K562 (cell line): Measurements from ENCODE around the gene BCAS4. TPM values are rescaled to one million over a fixed set of nuclear protein-coding genes. Genes with fewer than 3 reads are reported as not detected.

Source experiments
- ATAC-seq: fragments of 200-7000 bp; cut with Tn5 transposase; 3 replicates; pipeline ENCODE4 v1.9.1; 2020; ENCODE audit warnings: moderate library complexity
- BruUV-seq: library from RNA; stranded (reverse); fragments of 400-500 nt; replicated peaks from 2 replicates; lab custom pipeline; 2021; lab: Mats Ljungman, UMichigan
- CTCF ChIA-PET: fragments of 300-600 bp; formaldehyde crosslinking; extraction: SDS; loops from one replicate; lab custom pipeline; 2021; ENCODE audit warnings: low intra/inter-chr PET ratio; lab: Yijun Ruan, JAX
- POLR2A ChIA-PET: fragments of 300-600, 350-650 bp; sonication (Branson Sonifier 250); formaldehyde crosslinking; extraction: SDS; loops from one replicate; lab custom pipeline; 2021; ENCODE audit warnings: antibody characterized with exemption, inconsistent platforms; lab: Yijun Ruan, JAX
- DNase-seq, 4 experiments: peaks; one replicate each; pipeline versions ENCODE4 v3.0.0 to v3.0.0-alpha.2; 2011 to 2018; ENCODE audit warnings: low spot score in 3 of 4, mixed read lengths in 3 of 4; ENCODE audit errors: extremely low read depth in 1 of 4
- FAIRE-seq: peaks from 2 replicates; lab custom pipeline; 2011; peaks lifted over from hg19 to GRCh38; lab: Jason Lieb, UNC
- H2AFZ ChIP-seq: 2 replicates; pipeline ENCODE4 v1.6.0; 2011; ENCODE audit warnings: low read depth, low read length, control low read depth, inconsistent platforms
- H3K27ac ChIP-seq: fragments of 200-600 bp; 3 replicates; pipeline ENCODE4 v1.8.0; 2011; ENCODE audit warnings: low read depth, mild to moderate bottlenecking, control low read depth, inconsistent platforms, low read length, moderate library complexity, mixed read lengths; ENCODE audit errors: extremely low read depth
- H3K27me3 ChIP-seq, 2 experiments: fragments of 300-600 bp in 1 of 2; 2 replicates in 1 of 2; 3 replicates in 1 of 2; pipeline versions ENCODE4 v1.6.0 to v1.8.0; 2011; ENCODE audit warnings: inconsistent platforms in 2 of 2, low read length in 2 of 2, mild to moderate bottlenecking in 1 of 2, mixed read lengths in 1 of 2, moderate library complexity in 1 of 2; ENCODE audit not compliant: control insufficient read depth in 2 of 2, insufficient read depth in 2 of 2
- H3K36me3 ChIP-seq: fragments of 300-600 bp; 3 replicates; pipeline ENCODE4 v1.8.0; 2011; ENCODE audit warnings: mild to moderate bottlenecking, low read length, inconsistent platforms; ENCODE audit not compliant: control insufficient read depth, insufficient read depth
- H3K4me1 ChIP-seq, 2 experiments: fragments of 200-600 bp in 1 of 2; replicated peaks in 1 of 2; 2 replicates in 1 of 2; 3 replicates in 1 of 2; pipeline versions ENCODE4 v1.5.1 to v1.8.0; 2011; ENCODE audit warnings: inconsistent platforms in 2 of 2, low read length in 2 of 2, mild to moderate bottlenecking in 1 of 2, mixed read lengths in 1 of 2, moderate library complexity in 1 of 2; ENCODE audit not compliant: control insufficient read depth in 2 of 2, insufficient read depth in 2 of 2
- H3K4me2 ChIP-seq: 2 replicates; pipeline ENCODE4 v1.6.1; 2011; ENCODE audit warnings: low read length, control low read depth, inconsistent platforms, mixed read lengths; ENCODE audit not compliant: insufficient read depth
- H3K4me3 ChIP-seq: fragments of 200-600 bp; sonication (generic), shearing (Covaris generic); 2 replicates; pipeline ENCODE4 v1.5.1; 2016; ENCODE audit warnings: control low read depth, inconsistent platforms
- H3K79me2 ChIP-seq: fragments of 200-600 bp; 3 replicates; pipeline ENCODE4 v1.8.0; 2011; ENCODE audit warnings: low read length, inconsistent platforms; ENCODE audit not compliant: control insufficient read depth, insufficient read depth
- H3K9ac ChIP-seq, 2 experiments: 2 replicates each; pipeline versions ENCODE4 v1.6.0 to v1.6.1; 2011; ENCODE audit warnings: low read depth in 2 of 2, low read length in 2 of 2, control low read depth in 1 of 2, inconsistent platforms in 1 of 2, mild to moderate bottlenecking in 1 of 2, mixed read lengths in 1 of 2; ENCODE audit not compliant: insufficient read depth in 1 of 2
- H3K9me1 ChIP-seq: one replicate; pipeline ENCODE4 v1.6.0; 2011; ENCODE audit warnings: inconsistent platforms, mild to moderate bottlenecking, low read length, moderate library complexity; ENCODE audit not compliant: control insufficient read depth, insufficient read depth
- H3K9me3 ChIP-seq: replicated peaks from 2 replicates; pipeline ENCODE4 v1.5.1; 2011; ENCODE audit warnings: low read depth, low read length, inconsistent platforms; ENCODE audit not compliant: control insufficient read depth, insufficient read depth
- H4K20me1 ChIP-seq: replicated peaks from 2 replicates; pipeline ENCODE4 v1.6.1; 2011; ENCODE audit warnings: low read length, inconsistent platforms, mixed read lengths; ENCODE audit not compliant: control insufficient read depth, insufficient read depth
- ATF3 ChIP-seq, 2 experiments: fragments of 450-650 bp in 1 of 2; sonication (generic) in 1 of 2; formaldehyde crosslinking in 1 of 2; IDR thresholded peaks in 1 of 2; conservative IDR thresholded peaks in 1 of 2; 2 replicates each; pipeline versions ENCODE4 v1.6.1 to v1.8.1; 2016 to 2023; ENCODE audit warnings: mild to moderate bottlenecking in 2 of 2, moderate library complexity in 2 of 2, inconsistent platforms in 1 of 2, missing genetic modification reagents in 1 of 2
- ATF4 ChIP-seq: fragments of 450-650 bp; formaldehyde crosslinking; IDR thresholded peaks from 2 replicates; pipeline ENCODE4 v1.4.0; 2022; ENCODE audit warnings: mild to moderate bottlenecking, moderate library complexity
- BCOR ChIP-seq: fragments of 450-650 bp; IDR thresholded peaks from 2 replicates; pipeline ENCODE4 v1.6.1; 2016
- ELK3 ChIP-seq: fragments of 450-650 bp; formaldehyde crosslinking; IDR thresholded peaks from 2 replicates; pipeline ENCODE4 v1.4.0; 2020; ENCODE audit warnings: mild to moderate bottlenecking
- FIP1L1 ChIP-seq: fragments of 200-400 bp; formaldehyde crosslinking; IDR thresholded peaks from 2 replicates; pipeline ENCODE4 v1.6.1; 2018; ENCODE audit warnings: mild to moderate bottlenecking, low read depth, low read length; ENCODE audit not compliant: poor library complexity, severe bottlenecking
- RAD21 ChIP-seq, 2 experiments: fragments of 250-450 bp in 1 of 2; fragments of 450-650 bp in 1 of 2; sonication (Bioruptor Pico) in 1 of 2; formaldehyde crosslinking in 1 of 2; IDR thresholded peaks in 1 of 2; conservative IDR thresholded peaks in 1 of 2; 2 replicates each; pipeline versions ENCODE4 v1.4.0 to v1.8.0; 2020 to 2022; ENCODE audit warnings: mild to moderate bottlenecking in 2 of 2, moderate library complexity in 1 of 2
- RBM15 ChIP-seq: fragments of 200-400 bp; formaldehyde crosslinking; IDR thresholded peaks from 2 replicates; pipeline ENCODE4 v1.6.1; 2018; ENCODE audit warnings: mild to moderate bottlenecking, low read length, moderate library complexity; ENCODE audit not compliant: insufficient read depth
- RBM25 ChIP-seq: fragments of 200-400 bp; formaldehyde crosslinking; IDR thresholded peaks from 2 replicates; pipeline ENCODE4 v1.6.1; 2018; ENCODE audit warnings: low read length, low read depth, moderate library complexity; ENCODE audit not compliant: severe bottlenecking
- SAFB ChIP-seq: fragments of 200-400 bp; formaldehyde crosslinking; IDR thresholded peaks from 2 replicates; pipeline ENCODE4 v1.6.1; 2017; ENCODE audit warnings: low read depth, low read length, borderline replicate concordance
- SUPT5H ChIP-seq: fragments of 450-650 bp; IDR thresholded peaks from 2 replicates; pipeline ENCODE4 v1.6.1; 2016
- TEAD2 ChIP-seq: fragments of 450-650 bp; IDR thresholded peaks from 2 replicates; pipeline ENCODE4 v1.6.1; 2016; ENCODE audit warnings: missing genetic modification characterization, control low read depth, missing compliant biosample characterization
- ZBTB49 ChIP-seq: sonication (generic); formaldehyde crosslinking; IDR thresholded peaks from 2 replicates; pipeline ENCODE4 v1.8.0; 2022; ENCODE audit warnings: missing genetic modification reagents, mild to moderate bottlenecking, borderline replicate concordance
- ZNF277 ChIP-seq: fragments of 250-450 bp; sonication (Bioruptor Pico); IDR thresholded peaks from 2 replicates; pipeline ENCODE4 v1.8.0; 2022; ENCODE audit warnings: inconsistent platforms, mild to moderate bottlenecking, moderate library complexity, borderline replicate concordance
- WGBS: fragments of 100-300 bp; shearing (Covaris generic); methylation state at CpG from one replicate; pipeline ENCODE4 v1.1.6; 2016; ENCODE audit warnings: low coverage, mixed read lengths; ENCODE audit not compliant: insufficient coverage; ENCODE audit errors: missing lambda C conversion rate; 5-methylcytosine and 5-hydroxymethylcytosine counted together
- in situ Hi-C: fragments of 300-500 bp; cut with MboI; formaldehyde crosslinking; loops from 4 replicates; pipeline ENCODE4 v1.15.0; 2018; ENCODE audit warnings: inconsistent platforms, mixed read lengths
- intact Hi-C: fragments of 100-400 bp; cut with micrococcal nuclease; formaldehyde crosslinking; loops from 2 replicates; pipeline ENCODE4 v1.14.2; 2022
- polyA plus RNA-seq, 8 experiments: library from polyadenylated mRNA; depleted of rRNA in 4 of 8; stranded (reverse) in 5 of 8; unstranded in 3 of 8; fragments of >200 nt; fragmentation: Nextera tagmentation in 2 of 8; fragmentation: Illumina TruSeq in 1 of 8; extraction: Ambion mirVana in 2 of 8; extraction: Trizol in 1 of 8; gene quantifications; 2 replicates each; pipeline versions ENCODE4 v1.2.1 to v1.2.3, GENCODE V29; 2011 to 2014; ENCODE audit warnings: inconsistent platforms in 1 of 8, missing spikeins in 1 of 8
- total RNA-seq, 7 experiments: library from RNA; depleted of rRNA in 6 of 7; stranded (reverse); fragments of >200 nt in 6 of 7; fragmentation: Illumina TruSeq in 2 of 7; extraction: Trizol in 2 of 7; gene quantifications; 2 replicates each; pipeline versions ENCODE4 v1.2.1 to v1.2.3, GENCODE V29; 2011 to 2021; ENCODE audit warnings: low replicate concordance in 1 of 7

BCAS4 gene
- total and polyA plus RNA-seq, 9 of the 15 experiments (the other 6 are each of a cell fraction or from before 2014, with no cell fraction given), result 0.15 to 2.3 (median 0.47) TPM

GRCh38 chr20:50810842-50811241, 16.0 kb downstream of the BCAS4 start:
- no peak overlapping the region for H3K9ac ChIP-seq
- H2AFZ ChIP-seq, result no peak overlapping the region
- H3K27me3 ChIP-seq, result no peaks in the 10 kb centered on the region
- H4K20me1 ChIP-seq, result no peaks in the 10 kb centered on the region; the same call in 1 of the 2 replicates
- in situ Hi-C loops, result loop anchor here (10.0 kb wide), 1 partner anchor 124 kb away; the partner anchor contains the start of gene ADNP
- no peaks in the 10 kb centered on the region for H3K9me1 ChIP-seq
- intact Hi-C loops, result no loop called here
- H3K4me1 ChIP-seq, result no peaks in the 10 kb centered on the region; a peak in 2 of 5 replicates
- H3K4me3 ChIP-seq, result no peak overlapping the region
- H3K27ac ChIP-seq, result no peak overlapping the region
- ChIA-PET CTCF (no interaction called here), POLR2A (interaction anchor here (0.5 to 0.8 kb wide), 2 partner anchors 47 to 115 kb away, joined by 3 read pairs; no protein-coding TSS in a partner anchor)
- no TSS peak for BruUV-seq
- no peaks in the 10 kb centered on the region for H3K79me2 ChIP-seq
- no peaks in the 10 kb centered on the region for H3K9me3 ChIP-seq
- ATAC-seq (no peak), DNase-seq (no peak), FAIRE-seq (no peak)
- no peaks in the 10 kb centered on the region for H3K36me3 ChIP-seq
- WGBS, result 42% methylated on average over 4 of the region's 4 CpGs
- no peak overlapping the region for H3K4me2 ChIP-seq
- no peak for TF ChIP-seq ELK3 (CRISPR knock-in tag)
- no peak for TF ChIP-seq FIP1L1
- TF ChIP-seq ZBTB49 (CRISPR knock-in tag), result no peak
- no peak for TF ChIP-seq ATF4
- no peak for TF ChIP-seq RAD21 (CRISPR knock-in tag; conservative IDR thresholded peaks at IDR 0.05 in 1 of 2, IDR thresholded peaks at IDR 0.05 in 1 of 2)
- TF ChIP-seq ZNF277 (CRISPR knock-in tag), result no peak
- TF ChIP-seq RBM25, result peak; percentile 50
- TF ChIP-seq TEAD2 (tag), result no peak
- TF ChIP-seq RBM15, result no peak
- TF ChIP-seq ATF3 (IDR thresholded peaks at IDR 0.05), result no peak
- TF ChIP-seq ATF3 (CRISPR knock-in tag; conservative IDR thresholded peaks at IDR 0.05), result no peak
- no peak for TF ChIP-seq SUPT5H
- TF ChIP-seq BCOR, result peak; percentile 77; the same call in 1 of the 2 replicates
- TF ChIP-seq SAFB, result no peak
